CD4-positive, alpha-beta memory T cell (primary cell): ENCODE results near the gene ZBTB17. TPM values are rescaled to one million over a fixed set of nuclear protein-coding genes. Genes with fewer than 3 reads are reported as not detected.

Source experiments
- CTCF ChIA-PET: fragments of 350-600 bp; sonication (Branson Sonifier 250); formaldehyde crosslinking; loops from one replicate; lab custom pipeline; 2021; ENCODE audit warnings: inconsistent platforms; ENCODE audit not compliant: partially characterized antibody; lab: Charles Lee
- POLR2A ChIA-PET: fragments of 350-600 bp; sonication (Branson Sonifier 250); formaldehyde crosslinking; loops from one replicate; lab custom pipeline; 2021; ENCODE audit not compliant: partially characterized antibody; lab: Charles Lee
- DNase-seq, 5 donors: peaks; one replicate each; pipeline versions ENCODE4 v3.0.0 to v3.0.0-alpha.2; 2020 to 2022; ENCODE audit warnings: mixed read lengths in 1 of 5
- H3K27ac ChIP-seq: one replicate; pipeline ENCODE4 v1.7.0; 2013; ENCODE audit warnings: low read depth, low read length
- H3K27me3 ChIP-seq: 2 replicates; pipeline ENCODE4 v1.7.0; 2013; ENCODE audit warnings: mild to moderate bottlenecking, low read length, moderate library complexity; ENCODE audit not compliant: insufficient read depth
- H3K36me3 ChIP-seq: 2 replicates; pipeline ENCODE4 v1.7.0; 2013; ENCODE audit warnings: mild to moderate bottlenecking, low read length, moderate library complexity; ENCODE audit not compliant: insufficient read depth
- H3K4me1 ChIP-seq: 2 replicates; pipeline ENCODE4 v1.7.0; 2013; ENCODE audit warnings: mild to moderate bottlenecking, low read length, moderate library complexity; ENCODE audit not compliant: insufficient read depth
- H3K4me3 ChIP-seq, 2 donors: one replicate each; pipeline ENCODE4 v1.7.0; 2013; ENCODE audit warnings: low read length in 2 of 2, mild to moderate bottlenecking in 1 of 2
- H3K9me3 ChIP-seq, 2 donors: one replicate each; pipeline ENCODE4 v1.7.0; 2013; ENCODE audit warnings: low read length in 2 of 2, control low read depth in 1 of 2; ENCODE audit not compliant: control insufficient read depth in 1 of 2
- H3K27ac Mint-ChIP-seq, 7 donors: one replicate each; pipeline ENCODE4 v1.8.0; 2020 to 2021; ENCODE audit warnings: mixed read lengths in 7 of 7, mild to moderate bottlenecking in 6 of 7, inconsistent platforms in 3 of 7, moderate library complexity in 3 of 7
- H3K27me3 Mint-ChIP-seq, 2 donors: one replicate each; pipeline ENCODE4 v1.8.0; 2020 to 2021; ENCODE audit warnings: mixed read lengths in 2 of 2
- H3K36me3 Mint-ChIP-seq, 2 donors: one replicate each; pipeline ENCODE4 v1.8.0; 2020 to 2021; ENCODE audit warnings: mixed read lengths in 2 of 2, inconsistent platforms in 1 of 2, mild to moderate bottlenecking in 1 of 2
- H3K4me1 Mint-ChIP-seq, 4 donors: one replicate each; pipeline ENCODE4 v1.8.0; 2020 to 2021; ENCODE audit warnings: mixed read lengths in 4 of 4, mild to moderate bottlenecking in 1 of 4
- H3K4me3 Mint-ChIP-seq, 8 donors: one replicate each; pipeline ENCODE4 v1.8.0; 2020 to 2021; ENCODE audit warnings: mixed read lengths in 8 of 8, mild to moderate bottlenecking in 7 of 8, moderate library complexity in 6 of 8, inconsistent platforms in 3 of 8
- H3K9me3 Mint-ChIP-seq, 8 donors: one replicate each; pipeline ENCODE4 v1.8.0; 2020 to 2021; ENCODE audit warnings: mixed read lengths in 8 of 8, mild to moderate bottlenecking in 5 of 8, inconsistent platforms in 3 of 8, moderate library complexity in 1 of 8
- intact Hi-C: fragments of 100-400 bp; cut with micrococcal nuclease; formaldehyde crosslinking; loops from one replicate; pipeline ENCODE4 v1.15.1; 2023
- polyA plus RNA-seq, 2 donors: library from polyadenylated mRNA; unstranded; fragments of 300-500 nt; fragmentation: Illumina TruSeq; gene quantifications; one replicate each; pipeline ENCODE4 v1.2.3, GENCODE V29; 2021
- total RNA-seq, 2 experiments: library from RNA; stranded (reverse); gene quantifications; one replicate each; pipeline ENCODE4 v1.2.3, GENCODE V29; 2021

ZBTB17 gene
- total and polyA plus RNA-seq, 4 experiments from 2014 or later: 5.2 to 61.0 (median 38.4) TPM

DNA sequence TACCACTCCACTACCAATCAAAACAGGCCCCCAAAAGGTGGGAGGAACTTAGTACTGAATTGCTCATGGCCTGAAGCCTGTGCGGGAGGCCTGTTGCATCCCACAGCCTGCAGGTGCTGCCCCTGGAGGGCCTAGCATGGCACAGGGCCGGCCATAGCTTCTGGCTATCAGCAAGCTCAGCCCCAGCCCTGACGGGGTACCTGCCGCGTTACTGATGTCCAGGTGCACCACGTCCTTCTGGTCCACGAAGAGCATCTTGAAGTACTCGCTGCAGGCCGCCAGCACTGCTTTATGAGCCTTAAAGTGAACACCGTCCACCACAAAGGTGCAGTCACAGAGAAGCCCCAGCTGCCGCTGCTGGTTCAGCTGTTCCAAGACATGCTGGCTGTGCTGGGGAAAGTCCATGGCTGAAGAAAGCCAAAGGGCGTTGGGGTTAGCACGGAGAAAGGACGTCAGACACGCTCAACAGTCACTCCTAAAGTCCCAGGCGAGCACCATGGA, 27.8 kb downstream of the ZBTB17 start:
- Mint-ChIP-seq H3K27me3 (peaks cover 0 to 2% of the 10 kb centered on the region in 2 donors), H3K9me3 (no peaks in the 10 kb centered on the region), H3K27ac (peak overlapping the region; percentile 86 to 98 (median 95)), H3K4me3 (peak overlapping the region; percentile 36 to 83 (median 54)), H3K36me3 (peaks cover 16 to 36% of the 10 kb centered on the region in 2 donors), H3K4me1 (peaks cover 43 to 67% (median 51%) of the 10 kb centered on the region in 4 donors)
- Histone ChIP-seq H3K9me3 (no peaks in the 10 kb centered on the region), H3K4me3 (no peak overlapping the region), H3K4me1 (peaks cover 53% of the 10 kb centered on the region), H3K27me3 (no peaks in the 10 kb centered on the region), H3K27ac (peak overlapping the region; percentile 79), H3K36me3 (peaks cover 38% of the 10 kb centered on the region)
- POLR2A ChIA-PET: interaction anchor here (1.3 kb wide), 1 partner anchor 101 kb away, joined by 3 read pairs; the partner anchor contains the start of gene SPEN
- CTCF ChIA-PET: no interaction called here
- DNase-seq: peak in 1 of 5 donors; percentile 46
- intact Hi-C loops: no loop called here

DNA sequence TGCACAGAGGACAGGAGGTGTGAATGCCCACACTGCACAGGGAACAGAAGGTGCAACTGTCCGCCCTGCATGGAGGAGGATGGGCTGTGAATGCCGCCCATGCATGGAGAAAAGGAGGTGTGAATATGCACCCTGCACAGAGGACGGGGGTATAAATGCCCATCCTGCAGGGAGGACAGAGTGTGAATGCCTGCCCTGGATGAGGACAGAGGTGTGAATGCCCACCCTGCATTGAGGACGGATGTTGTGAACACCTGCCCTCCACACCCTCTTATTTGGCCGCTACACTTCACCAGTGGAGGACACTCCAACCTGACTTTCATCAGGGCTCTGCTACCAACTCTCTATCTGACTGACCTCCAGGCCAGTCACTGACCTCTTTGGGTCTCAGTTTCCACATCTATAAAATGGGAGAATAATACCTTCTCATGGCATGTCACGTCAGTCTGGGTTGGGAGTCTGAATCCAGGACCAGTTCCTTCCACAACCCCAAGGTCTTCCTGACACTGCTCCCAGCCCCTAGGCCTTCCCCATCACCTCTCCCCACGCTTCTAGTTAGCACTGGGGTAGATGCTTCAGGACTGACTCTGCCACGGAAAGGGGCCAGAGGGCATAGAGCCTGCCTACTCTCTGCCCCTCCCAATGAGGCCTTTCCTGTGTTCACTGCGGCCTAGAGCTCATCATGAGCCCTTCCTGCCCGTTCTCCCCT, 28.4 kb downstream of the ZBTB17 start:
- peaks cover 0 to 2% of the 10 kb centered on the region in 2 donors for H3K27me3 Mint-ChIP-seq
- intact Hi-C loops: no loop called here
- peaks cover 40 to 62% (median 47%) of the 10 kb centered on the region in 4 donors for H3K4me1 Mint-ChIP-seq
- ChIA-PET CTCF (no interaction called here), POLR2A (interaction anchor here (0.5 kb wide), 1 partner anchor 132 kb away, joined by 3 read pairs; no protein-coding TSS in a partner anchor)
- peak overlapping the region; percentile 79 for H3K27ac ChIP-seq
- H3K27me3 ChIP-seq: no peaks in the 10 kb centered on the region
- no peak overlapping the region for H3K4me3 ChIP-seq
- H3K36me3 ChIP-seq: peaks cover 44% of the 10 kb centered on the region
- DNase-seq: no peak
- H3K36me3 Mint-ChIP-seq: peaks cover 16 to 41% of the 10 kb centered on the region in 2 donors
- no peaks in the 10 kb centered on the region for H3K9me3 ChIP-seq
- H3K27ac Mint-ChIP-seq: peak overlapping the region; percentile 69 to 98 (median 95)
- H3K4me3 Mint-ChIP-seq: peak overlapping the region in 4 of 8 donors; percentile 36 to 66 (median 50)
- peaks cover 49% of the 10 kb centered on the region for H3K4me1 ChIP-seq
- H3K9me3 Mint-ChIP-seq: no peaks in the 10 kb centered on the region

DNA sequence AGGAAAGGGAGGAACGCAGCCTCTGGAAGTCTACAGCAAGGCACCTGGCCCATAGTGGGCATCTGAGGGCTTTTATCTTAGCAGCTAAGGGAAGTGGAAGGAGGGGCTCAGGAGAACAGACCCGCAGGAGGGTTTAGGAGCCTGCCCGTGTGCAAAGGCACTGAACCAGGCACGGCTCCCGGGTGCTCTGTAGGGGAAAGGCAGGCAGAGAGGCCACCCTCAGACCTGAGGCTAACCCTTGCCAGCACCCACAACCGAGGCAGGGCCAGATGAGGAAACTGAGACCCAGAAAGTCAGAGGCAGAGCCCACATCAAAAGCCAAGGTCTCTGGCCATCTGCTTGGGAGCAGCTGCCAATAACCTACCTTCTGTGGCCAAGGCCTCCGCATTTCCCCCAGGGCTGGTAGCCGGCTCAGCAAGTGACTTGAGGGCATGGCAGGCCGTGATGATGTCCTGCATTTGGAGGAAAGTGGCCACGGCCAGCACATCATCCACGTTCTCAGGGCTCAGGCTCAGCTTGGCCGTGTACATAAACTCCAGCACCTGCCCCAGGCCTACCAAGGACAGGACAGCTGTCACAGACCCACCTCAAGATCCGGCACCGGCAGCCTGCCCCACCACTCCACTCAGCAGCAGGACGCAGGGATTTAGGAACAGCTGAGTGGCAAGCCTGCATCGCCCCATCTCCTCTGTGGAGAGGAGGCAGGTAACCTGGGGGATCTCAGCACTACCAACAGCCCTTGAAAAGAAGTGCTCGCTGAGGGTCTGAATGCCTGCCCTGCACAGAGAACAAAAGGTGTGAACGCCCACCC, 29.1 kb downstream of the ZBTB17 start:
- Mint-ChIP-seq H3K36me3 (peaks cover 16 to 47% of the 10 kb centered on the region in 2 donors), H3K9me3 (no peaks in the 10 kb centered on the region), H3K4me1 (peaks cover 36 to 55% (median 40%) of the 10 kb centered on the region in 4 donors), H3K27me3 (peaks cover 0 to 2% of the 10 kb centered on the region in 2 donors), H3K4me3 (no peak overlapping the region), H3K27ac (peak overlapping the region; percentile 42 to 96 (median 75))
- intact Hi-C loops: no loop called here
- POLR2A ChIA-PET: no interaction called here
- Histone ChIP-seq H3K4me1 (peaks cover 41% of the 10 kb centered on the region), H3K9me3 (no peaks in the 10 kb centered on the region), H3K27me3 (no peaks in the 10 kb centered on the region), H3K27ac (no peak overlapping the region), H3K36me3 (peaks cover 48% of the 10 kb centered on the region), H3K4me3 (no peak overlapping the region)
- no peak for DNase-seq
- CTCF ChIA-PET: no interaction called here

DNA sequence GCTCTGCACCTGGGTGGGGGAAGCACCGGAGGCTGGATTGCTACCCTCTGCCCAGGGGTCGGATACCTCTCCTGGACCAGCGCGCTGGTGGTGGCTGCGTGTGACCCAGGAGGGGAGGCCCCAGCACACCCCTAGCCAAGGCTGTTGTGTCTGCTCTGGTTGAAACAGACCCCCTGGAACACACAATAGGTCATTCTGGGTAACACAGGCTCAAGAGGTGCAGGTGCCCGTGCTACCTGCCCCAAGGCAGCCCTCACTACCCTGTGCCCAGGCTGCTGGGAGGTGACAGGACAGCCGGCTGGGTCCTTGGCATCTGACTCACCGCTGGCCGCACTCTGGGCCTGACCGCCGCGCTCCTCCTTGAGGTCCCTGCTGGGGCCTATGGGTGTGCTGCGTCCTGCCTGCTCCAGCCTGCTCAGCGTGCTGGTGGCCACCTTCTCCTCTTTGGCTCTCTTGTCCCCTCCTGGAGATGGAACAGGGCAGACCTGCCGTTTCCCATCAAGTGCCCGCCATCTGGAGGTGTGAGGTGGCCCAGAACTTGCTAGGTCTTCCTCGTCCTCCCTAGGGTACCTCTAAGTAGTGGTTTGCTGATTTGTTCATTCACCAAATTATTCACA, 30.0 kb downstream of the ZBTB17 start:
- Mint-ChIP-seq H3K9me3 (no peaks in the 10 kb centered on the region), H3K27me3 (peaks cover 0 to 1% of the 10 kb centered on the region in 2 donors), H3K36me3 (peaks cover 16 to 50% of the 10 kb centered on the region in 2 donors), H3K4me3 (no peak overlapping the region), H3K27ac (peak overlapping the region in 4 of 7 donors; percentile 59 to 72 (median 67)), H3K4me1 (peaks cover 29 to 46% (median 32%) of the 10 kb centered on the region in 4 donors)
- no peak overlapping the region for H3K27ac ChIP-seq
- H3K27me3 ChIP-seq: no peaks in the 10 kb centered on the region
- peaks cover 33% of the 10 kb centered on the region for H3K4me1 ChIP-seq
- no peak overlapping the region for H3K4me3 ChIP-seq
- intact Hi-C loops: no loop called here
- no peaks in the 10 kb centered on the region for H3K9me3 ChIP-seq
- DNase-seq: no peak
- POLR2A ChIA-PET: no interaction called here
- CTCF ChIA-PET: no interaction called here
- peaks cover 50% of the 10 kb centered on the region for H3K36me3 ChIP-seq

DNA sequence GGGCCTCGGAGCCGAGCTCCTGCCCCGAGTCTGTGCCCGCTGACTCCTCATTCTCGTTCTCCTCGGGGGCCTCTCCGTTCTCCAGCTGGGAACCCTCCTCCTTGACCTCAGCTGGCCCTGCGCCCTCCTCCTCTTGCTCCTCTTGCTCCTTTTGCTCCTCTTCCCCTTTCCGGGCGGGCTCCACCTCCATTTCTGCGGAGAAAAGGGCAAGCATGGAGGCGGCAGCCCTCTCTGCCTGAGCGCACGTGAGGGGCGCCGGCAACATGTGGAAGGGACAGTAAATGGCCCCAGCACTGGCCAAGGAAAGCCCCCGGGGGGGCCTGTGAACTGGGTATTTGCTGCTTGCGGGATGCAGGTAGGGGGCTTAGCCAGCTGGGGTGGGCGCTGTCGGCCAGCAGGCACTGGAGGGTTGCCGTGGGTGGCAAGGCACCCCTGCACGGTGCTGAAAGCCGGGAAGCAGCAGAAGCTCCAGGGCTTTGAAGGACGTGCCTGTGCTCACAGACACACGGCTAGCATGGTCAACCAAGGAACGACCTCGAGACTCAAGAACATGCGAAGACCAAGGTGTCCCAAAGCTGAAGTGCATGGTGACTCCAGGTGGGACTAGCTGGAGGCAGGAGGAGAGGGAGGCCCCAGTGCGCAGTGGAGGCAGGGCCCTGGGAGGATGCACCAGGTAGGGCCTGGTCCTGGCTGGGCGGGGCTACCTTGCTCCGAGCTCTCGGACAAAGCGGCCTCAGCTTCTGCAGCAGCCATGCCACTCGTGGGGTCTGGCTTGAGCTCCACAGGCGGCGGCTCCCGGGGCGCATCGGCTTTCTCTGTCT, 30.7 kb downstream of the ZBTB17 start:
- peaks cover 20 to 53% of the 10 kb centered on the region in 2 donors for H3K36me3 Mint-ChIP-seq
- no peak for DNase-seq
- POLR2A ChIA-PET: no interaction called here

DNA sequence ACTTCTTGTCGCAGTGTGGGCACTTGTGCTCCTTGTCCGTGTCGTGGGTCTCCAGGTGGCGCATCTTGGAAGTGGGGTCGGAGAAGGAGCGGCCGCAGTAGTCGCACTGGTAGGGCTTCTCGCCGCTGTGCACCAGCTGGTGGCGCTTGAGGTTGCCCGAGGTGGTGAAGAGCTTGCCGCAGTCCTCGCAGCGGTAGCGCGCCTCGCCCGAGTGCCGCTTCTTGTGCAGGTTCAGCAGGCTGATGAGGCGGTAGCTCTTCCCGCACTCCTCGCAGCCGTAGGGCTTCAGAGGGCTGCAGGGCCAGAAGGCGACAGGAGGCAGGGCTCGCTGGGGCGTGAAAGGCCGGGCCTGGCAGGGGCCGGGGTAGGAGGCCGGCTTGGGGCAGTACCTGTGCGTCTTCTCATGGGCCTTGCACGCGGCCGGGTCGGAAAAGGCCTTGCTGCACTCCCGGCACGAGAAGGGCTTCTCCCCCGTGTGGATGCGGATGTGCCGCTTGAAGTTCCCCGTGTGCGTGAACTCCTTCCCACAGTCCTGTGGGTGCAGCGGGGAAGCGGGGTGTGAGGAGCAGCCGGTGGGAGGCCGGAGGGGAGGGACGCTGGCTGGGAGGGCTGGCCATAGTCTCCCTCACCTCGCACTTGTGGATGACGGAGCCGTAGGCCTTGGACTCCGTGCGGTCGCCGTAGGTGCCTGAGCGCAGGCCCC, 31.4 kb downstream of the ZBTB17 start:
- Mint-ChIP-seq H3K36me3 (peaks cover 26 to 57% of the 10 kb centered on the region in 2 donors), H3K27me3 (no peaks in the 10 kb centered on the region), H3K4me3 (no peak overlapping the region), H3K27ac (no peak overlapping the region), H3K9me3 (no peaks in the 10 kb centered on the region), H3K4me1 (peaks cover 14 to 31% (median 18%) of the 10 kb centered on the region in 4 donors)
- Histone ChIP-seq H3K27ac (no peak overlapping the region), H3K4me3 (no peak overlapping the region), H3K36me3 (peaks cover 62% of the 10 kb centered on the region), H3K4me1 (peaks cover 18% of the 10 kb centered on the region), H3K27me3 (no peaks in the 10 kb centered on the region), H3K9me3 (no peaks in the 10 kb centered on the region)
- CTCF ChIA-PET: no interaction called here
- POLR2A ChIA-PET: no interaction called here
- no peak for DNase-seq
- intact Hi-C loops: no loop called here

More for the DNA sequence above, 30.7 kb downstream of the ZBTB17 start:
- H3K36me3 ChIP-seq: peaks cover 58% of the 10 kb centered on the region
- H3K27me3 ChIP-seq: no peaks in the 10 kb centered on the region
- H3K27ac ChIP-seq: no peak overlapping the region
- H3K4me3 Mint-ChIP-seq: no peak overlapping the region
- H3K4me1 ChIP-seq: peaks cover 26% of the 10 kb centered on the region
- intact Hi-C loops: no loop called here
- CTCF ChIA-PET: no interaction called here
- H3K9me3 Mint-ChIP-seq: no peaks in the 10 kb centered on the region
- H3K9me3 ChIP-seq: no peaks in the 10 kb centered on the region
- peaks cover 22 to 39% (median 25%) of the 10 kb centered on the region in 4 donors for H3K4me1 Mint-ChIP-seq
- peak overlapping the region in 1 of 7 donors; percentile 4 for H3K27ac Mint-ChIP-seq
- H3K4me3 ChIP-seq: no peak overlapping the region
- no peaks in the 10 kb centered on the region for H3K27me3 Mint-ChIP-seq
